Transverse colon (tissue), 4 donors: Measurements from ENCODE around the gene PCSK9.

Experiments used
- CTCF ChIP-seq, 5 experiments: fragments of 200-600 bp in 3 of 5; fragments of 450-650 bp in 2 of 5; sonication (generic) in 3 of 5; IDR thresholded peaks; 1 replicate in 2 of 5; 2 replicates in 3 of 5; pipeline ENCODE4 v1.5.1; 2016 to 2017; ENCODE audit warnings: antibody characterized with exemption in 5 of 5, inconsistent platforms in 3 of 5, mild to moderate bottlenecking in 2 of 5, moderate library complexity in 1 of 5
- POLR2AphosphoS5 ChIP-seq, 3 donors: sonication (generic); formaldehyde crosslinking; IDR thresholded peaks; one replicate each; pipeline ENCODE4 v1.6.1; 2016; ENCODE audit warnings: antibody characterized with exemption in 3 of 3

GRCh38 chr1:55018395-55018794, 21.0 kb upstream of the PCSK9 start:
- TF ChIP-seq CTCF (IDR thresholded peaks at IDR 0.05) (no peak), POLR2AphosphoS5 (IDR thresholded peaks at IDR 0.05) (no peak)
